HEK293 (cell line): ENCODE measurements around the gene TBX10.

Experiments used
- BCL11A ChIP-seq: fragments of 450-650 bp; formaldehyde crosslinking; IDR thresholded peaks from 2 replicates; pipeline ENCODE4 v1.5.1; 2016; ENCODE audit warnings: low read depth, missing biosample characterization, missing genetic modification characterization
- EGR2 ChIP-seq: fragments of 450-650 bp; formaldehyde crosslinking; IDR thresholded peaks from 2 replicates; pipeline ENCODE4 v1.5.1; 2016; ENCODE audit warnings: low read depth, missing biosample characterization, missing genetic modification characterization
- OVOL3 ChIP-seq: fragments of 450-650 bp; formaldehyde crosslinking; IDR thresholded peaks from 2 replicates; pipeline ENCODE4 v1.5.1; 2016; ENCODE audit warnings: missing biosample characterization, missing genetic modification characterization
- PRDM1 ChIP-seq: fragments of 450-650 bp; formaldehyde crosslinking; IDR thresholded peaks from 2 replicates; pipeline ENCODE4; 2016; ENCODE audit warnings: missing biosample characterization, missing genetic modification characterization
- REPIN1 ChIP-seq: fragments of 450-650 bp; formaldehyde crosslinking; IDR thresholded peaks from 2 replicates; pipeline ENCODE4 v1.5.1; 2017; ENCODE audit warnings: missing biosample characterization, missing genetic modification characterization, low read depth
- SP7 ChIP-seq: fragments of 450-650 bp; formaldehyde crosslinking; IDR thresholded peaks from 2 replicates; pipeline ENCODE4 v1.5.1; 2016; ENCODE audit warnings: missing biosample characterization, missing genetic modification characterization
- TCF7L2 ChIP-seq: IDR thresholded peaks from 2 replicates; pipeline ENCODE4 v1.6.1; 2011; ENCODE audit warnings: low read depth, mild to moderate bottlenecking, inconsistent platforms, low read length, moderate library complexity, borderline replicate concordance
- YY1 ChIP-seq: fragments of 450-650 bp; formaldehyde crosslinking; IDR thresholded peaks from 2 replicates; pipeline ENCODE4 v1.5.1; 2018; ENCODE audit warnings: missing biosample characterization, missing genetic modification characterization
- ZNF10 ChIP-seq: fragments of 450-650 bp; formaldehyde crosslinking; IDR thresholded peaks from 2 replicates; pipeline ENCODE4 v1.5.1; 2017; ENCODE audit warnings: missing biosample characterization, missing genetic modification characterization
- ZNF112 ChIP-seq: fragments of 450-650 bp; formaldehyde crosslinking; IDR thresholded peaks from 2 replicates; pipeline ENCODE4 v1.5.0; 2017; ENCODE audit warnings: missing biosample characterization, missing genetic modification characterization
- ZNF114 ChIP-seq: fragments of 450-650 bp; formaldehyde crosslinking; IDR thresholded peaks from 2 replicates; pipeline ENCODE4 v1.5.0; 2017; ENCODE audit warnings: missing biosample characterization, missing genetic modification characterization
- ZNF132 ChIP-seq: fragments of 450-650 bp; formaldehyde crosslinking; IDR thresholded peaks from 2 replicates; pipeline ENCODE4 v1.5.1; 2017; ENCODE audit warnings: missing biosample characterization, missing genetic modification characterization, borderline replicate concordance
- ZNF138 ChIP-seq: fragments of 450-650 bp; formaldehyde crosslinking; IDR thresholded peaks from 2 replicates; pipeline ENCODE4 v1.5.1; 2016; ENCODE audit warnings: missing biosample characterization, missing genetic modification characterization, borderline replicate concordance
- ZNF184 ChIP-seq: fragments of 450-650 bp; IDR thresholded peaks from 2 replicates; pipeline ENCODE4 v1.5.1; 2018; ENCODE audit warnings: missing biosample characterization, mild to moderate bottlenecking, missing genetic modification characterization
- ZNF302 ChIP-seq: fragments of 450-650 bp; formaldehyde crosslinking; IDR thresholded peaks from 2 replicates; pipeline ENCODE4 v1.5.1; 2016; ENCODE audit warnings: missing biosample characterization, missing genetic modification characterization, low read depth
- ZNF423 ChIP-seq: fragments of 450-650 bp; formaldehyde crosslinking; IDR thresholded peaks from 2 replicates; pipeline ENCODE4 v1.5.1; 2016; ENCODE audit warnings: missing biosample characterization, missing genetic modification characterization
- ZNF426 ChIP-seq: fragments of 450-650 bp; formaldehyde crosslinking; IDR thresholded peaks from 2 replicates; pipeline ENCODE4 v1.5.1; 2017; ENCODE audit warnings: missing biosample characterization, missing genetic modification characterization, mild to moderate bottlenecking, inconsistent platforms, moderate library complexity
- ZNF433 ChIP-seq: fragments of 450-650 bp; formaldehyde crosslinking; IDR thresholded peaks from 2 replicates; pipeline ENCODE4 v1.5.1; 2016; ENCODE audit warnings: missing biosample characterization, missing genetic modification characterization, low read depth
- ZNF473 ChIP-seq: fragments of 450-650 bp; formaldehyde crosslinking; IDR thresholded peaks from 2 replicates; pipeline ENCODE4 v1.5.1; 2017; ENCODE audit warnings: missing biosample characterization, missing genetic modification characterization
- ZNF544 ChIP-seq: fragments of 450-650 bp; formaldehyde crosslinking; IDR thresholded peaks from 2 replicates; pipeline ENCODE4 v1.5.0; 2017; ENCODE audit warnings: missing biosample characterization, missing genetic modification characterization
- ZNF600 ChIP-seq: fragments of 450-650 bp; formaldehyde crosslinking; IDR thresholded peaks from 2 replicates; pipeline ENCODE4 v1.5.1; 2016; ENCODE audit warnings: missing biosample characterization, missing genetic modification characterization
- ZNF785 ChIP-seq: fragments of 450-650 bp; formaldehyde crosslinking; IDR thresholded peaks from 2 replicates; pipeline ENCODE4 v1.5.1; 2016; ENCODE audit warnings: missing biosample characterization, missing genetic modification characterization
- ZNF791 ChIP-seq: fragments of 450-650 bp; formaldehyde crosslinking; IDR thresholded peaks from 2 replicates; pipeline ENCODE4 v1.5.1; 2016; ENCODE audit warnings: missing biosample characterization, missing genetic modification characterization
- ZNF837 ChIP-seq: fragments of 450-650 bp; formaldehyde crosslinking; IDR thresholded peaks from 2 replicates; pipeline ENCODE4 v1.5.1; 2016; ENCODE audit warnings: missing biosample characterization, missing genetic modification characterization
- ZSCAN23 ChIP-seq: fragments of 450-650 bp; formaldehyde crosslinking; IDR thresholded peaks from 2 replicates; pipeline ENCODE4 v1.5.1; 2016; ENCODE audit warnings: missing biosample characterization, missing genetic modification characterization
- TF ChIP-seq, protein P1 (sequence below): fragments of 450-650 bp; formaldehyde crosslinking; IDR thresholded peaks from 2 replicates; pipeline ENCODE4 v1.5.1; 2016; ENCODE audit warnings: missing biosample characterization, missing genetic modification characterization
- TF ChIP-seq, protein P2 (sequence below): fragments of 450-650 bp; formaldehyde crosslinking; IDR thresholded peaks from 2 replicates; pipeline ENCODE4 v1.5.1; 2016; ENCODE audit warnings: missing biosample characterization, missing genetic modification characterization
- TF ChIP-seq, protein P3 (sequence below): fragments of 450-650 bp; IDR thresholded peaks from 2 replicates; pipeline ENCODE4 v1.5.1; 2018; ENCODE audit warnings: missing biosample characterization, missing genetic modification characterization
- TF ChIP-seq, protein P4 (sequence below): fragments of 450-650 bp; formaldehyde crosslinking; IDR thresholded peaks from 2 replicates; pipeline ENCODE4 v1.5.1; 2016; ENCODE audit warnings: missing biosample characterization, missing genetic modification characterization
- TF ChIP-seq, protein P5 (sequence below): fragments of 450-650 bp; formaldehyde crosslinking; IDR thresholded peaks from 2 replicates; pipeline ENCODE4 v1.5.1; 2017; ENCODE audit warnings: missing biosample characterization, missing genetic modification characterization
- TF ChIP-seq, protein P6 (sequence below): fragments of 450-650 bp; formaldehyde crosslinking; IDR thresholded peaks from 2 replicates; pipeline ENCODE4 v1.5.1; 2017; ENCODE audit warnings: missing biosample characterization, missing genetic modification characterization
- TF ChIP-seq, protein P7 (sequence below): fragments of 450-650 bp; formaldehyde crosslinking; IDR thresholded peaks from 2 replicates; pipeline ENCODE4 v1.5.1; 2016; ENCODE audit warnings: missing biosample characterization, missing genetic modification characterization

TBX10 gene

DNA sequence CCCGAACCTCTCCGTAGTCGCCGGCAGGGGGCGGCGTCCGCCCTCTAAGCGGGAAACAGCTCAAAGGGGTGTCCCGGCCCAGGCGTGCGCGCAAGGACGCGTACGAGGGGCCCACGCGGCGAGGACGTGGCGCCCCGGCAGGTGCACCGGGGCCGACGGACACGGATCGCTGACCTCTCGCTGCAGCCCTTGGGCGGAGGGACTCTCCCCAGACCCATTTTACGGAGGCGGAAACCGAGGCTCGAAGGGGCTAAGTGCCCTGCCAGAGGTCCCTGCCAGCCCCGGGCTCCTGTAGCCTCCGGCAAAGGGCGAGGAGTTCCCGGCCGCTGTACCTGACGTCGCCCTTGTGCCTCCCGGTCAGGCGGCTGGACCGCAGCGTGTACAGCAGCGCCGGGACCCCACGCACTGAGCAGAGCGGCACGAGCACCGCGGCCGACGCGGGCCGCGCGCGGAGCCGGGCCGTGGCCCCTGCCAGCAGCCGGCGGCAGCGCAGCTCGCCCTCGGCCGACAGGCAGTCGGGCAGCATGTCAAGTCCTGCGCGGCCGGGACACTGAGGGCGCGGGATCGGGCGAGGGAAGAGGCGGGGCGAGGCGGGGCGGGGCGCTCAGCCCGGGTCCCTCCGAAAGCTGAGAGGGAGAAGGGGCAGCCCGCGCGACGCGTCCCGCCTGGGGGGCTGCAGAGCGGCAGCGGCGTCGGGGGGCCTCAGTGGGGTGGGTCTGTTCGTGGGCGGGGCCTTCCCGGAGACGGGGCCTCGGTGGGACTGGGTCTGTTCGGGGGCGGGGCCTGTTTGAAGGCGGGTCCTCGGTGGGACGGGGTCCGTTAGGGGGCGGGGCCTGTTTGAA, 10.0 kb downstream of the TBX10 start, which contains the start of gene NUDT8 (continued):
- TF ChIP-seq, protein P1, sequence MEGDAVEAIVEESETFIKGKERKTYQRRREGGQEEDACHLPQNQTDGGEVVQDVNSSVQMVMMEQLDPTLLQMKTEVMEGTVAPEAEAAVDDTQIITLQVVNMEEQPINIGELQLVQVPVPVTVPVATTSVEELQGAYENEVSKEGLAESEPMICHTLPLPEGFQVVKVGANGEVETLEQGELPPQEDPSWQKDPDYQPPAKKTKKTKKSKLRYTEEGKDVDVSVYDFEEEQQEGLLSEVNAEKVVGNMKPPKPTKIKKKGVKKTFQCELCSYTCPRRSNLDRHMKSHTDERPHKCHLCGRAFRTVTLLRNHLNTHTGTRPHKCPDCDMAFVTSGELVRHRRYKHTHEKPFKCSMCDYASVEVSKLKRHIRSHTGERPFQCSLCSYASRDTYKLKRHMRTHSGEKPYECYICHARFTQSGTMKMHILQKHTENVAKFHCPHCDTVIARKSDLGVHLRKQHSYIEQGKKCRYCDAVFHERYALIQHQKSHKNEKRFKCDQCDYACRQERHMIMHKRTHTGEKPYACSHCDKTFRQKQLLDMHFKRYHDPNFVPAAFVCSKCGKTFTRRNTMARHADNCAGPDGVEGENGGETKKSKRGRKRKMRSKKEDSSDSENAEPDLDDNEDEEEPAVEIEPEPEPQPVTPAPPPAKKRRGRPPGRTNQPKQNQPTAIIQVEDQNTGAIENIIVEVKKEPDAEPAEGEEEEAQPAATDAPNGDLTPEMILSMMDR (tag by site-specific recombination) = peak; percentile 84
- TF ChIP-seq ZNF791 (tag by site-specific recombination) (no peak), ZNF132 (tag by site-specific recombination) (no peak), ZNF114 (tag by site-specific recombination) (no peak), ZNF837 (tag by site-specific recombination) (no peak), PRDM1 (no peak), ZNF785 (tag by site-specific recombination) (no peak), YY1 (0 out of 2 replicates have a peak, but pooled peaks have one; percentile 28), ZNF423 (no peak), ZNF138 (tag by site-specific recombination) (no peak), ZNF433 (tag by site-specific recombination) (no peak), SP7 (tag by site-specific recombination) (peak; percentile 73), ZNF473 (tag by site-specific recombination) (no peak), ZNF184 (tag by site-specific recombination) (no peak), OVOL3 (tag by site-specific recombination) (no peak), ZSCAN23 (tag by site-specific recombination) (no peak), ZNF544 (tag by site-specific recombination) (no peak), ZNF112 (tag by site-specific recombination) (no peak), ZNF600 (tag by site-specific recombination) (no peak), ZNF302 (tag by site-specific recombination) (no peak), REPIN1 (tag by site-specific recombination) (no peak), TCF7L2 (no peak), EGR2 (tag by site-specific recombination) (no peak), ZNF426 (tag by site-specific recombination) (no peak), BCL11A (tag by site-specific recombination) (peak; percentile 63; the same call in 1 of the 2 replicates), ZNF10 (no peak)
- TF ChIP-seq, protein P2, sequence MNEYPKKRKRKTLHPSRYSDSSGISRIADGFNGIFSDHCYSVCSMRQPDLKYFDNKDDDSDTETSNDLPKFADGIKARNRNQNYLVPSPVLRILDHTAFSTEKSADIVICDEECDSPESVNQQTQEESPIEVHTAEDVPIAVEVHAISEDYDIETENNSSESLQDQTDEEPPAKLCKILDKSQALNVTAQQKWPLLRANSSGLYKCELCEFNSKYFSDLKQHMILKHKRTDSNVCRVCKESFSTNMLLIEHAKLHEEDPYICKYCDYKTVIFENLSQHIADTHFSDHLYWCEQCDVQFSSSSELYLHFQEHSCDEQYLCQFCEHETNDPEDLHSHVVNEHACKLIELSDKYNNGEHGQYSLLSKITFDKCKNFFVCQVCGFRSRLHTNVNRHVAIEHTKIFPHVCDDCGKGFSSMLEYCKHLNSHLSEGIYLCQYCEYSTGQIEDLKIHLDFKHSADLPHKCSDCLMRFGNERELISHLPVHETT (tag by site-specific recombination) = peak; percentile 47; the same call in 1 of the 2 replicates
- TF ChIP-seq, protein P3, sequence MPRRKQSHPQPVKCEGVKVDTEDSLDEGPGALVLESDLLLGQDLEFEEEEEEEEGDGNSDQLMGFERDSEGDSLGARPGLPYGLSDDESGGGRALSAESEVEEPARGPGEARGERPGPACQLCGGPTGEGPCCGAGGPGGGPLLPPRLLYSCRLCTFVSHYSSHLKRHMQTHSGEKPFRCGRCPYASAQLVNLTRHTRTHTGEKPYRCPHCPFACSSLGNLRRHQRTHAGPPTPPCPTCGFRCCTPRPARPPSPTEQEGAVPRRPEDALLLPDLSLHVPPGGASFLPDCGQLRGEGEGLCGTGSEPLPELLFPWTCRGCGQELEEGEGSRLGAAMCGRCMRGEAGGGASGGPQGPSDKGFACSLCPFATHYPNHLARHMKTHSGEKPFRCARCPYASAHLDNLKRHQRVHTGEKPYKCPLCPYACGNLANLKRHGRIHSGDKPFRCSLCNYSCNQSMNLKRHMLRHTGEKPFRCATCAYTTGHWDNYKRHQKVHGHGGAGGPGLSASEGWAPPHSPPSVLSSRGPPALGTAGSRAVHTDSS (tag by site-specific recombination) = no peak
- TF ChIP-seq, protein P4, sequence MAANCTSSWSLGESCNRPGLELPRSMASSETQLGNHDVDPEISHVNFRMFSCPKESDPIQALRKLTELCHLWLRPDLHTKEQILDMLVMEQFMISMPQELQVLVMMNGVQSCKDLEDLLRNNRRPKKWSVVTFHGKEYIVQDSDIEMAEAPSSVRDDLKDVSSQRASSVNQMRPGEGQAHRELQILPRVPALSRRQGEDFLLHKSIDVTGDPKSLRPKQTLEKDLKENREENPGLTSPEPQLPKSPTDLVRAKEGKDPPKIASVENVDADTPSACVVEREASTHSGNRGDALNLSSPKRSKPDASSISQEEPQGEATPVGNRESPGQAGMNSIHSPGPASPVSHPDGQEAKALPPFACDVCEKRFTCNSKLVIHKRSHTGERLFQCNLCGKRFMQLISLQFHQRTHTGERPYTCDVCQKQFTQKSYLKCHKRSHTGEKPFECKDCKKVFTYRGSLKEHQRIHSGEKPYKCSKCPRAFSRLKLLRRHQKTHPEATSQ (tag by site-specific recombination) = 0 out of 2 replicates have a peak, but pooled peaks have one; percentile 27
- TF ChIP-seq, protein P5, sequence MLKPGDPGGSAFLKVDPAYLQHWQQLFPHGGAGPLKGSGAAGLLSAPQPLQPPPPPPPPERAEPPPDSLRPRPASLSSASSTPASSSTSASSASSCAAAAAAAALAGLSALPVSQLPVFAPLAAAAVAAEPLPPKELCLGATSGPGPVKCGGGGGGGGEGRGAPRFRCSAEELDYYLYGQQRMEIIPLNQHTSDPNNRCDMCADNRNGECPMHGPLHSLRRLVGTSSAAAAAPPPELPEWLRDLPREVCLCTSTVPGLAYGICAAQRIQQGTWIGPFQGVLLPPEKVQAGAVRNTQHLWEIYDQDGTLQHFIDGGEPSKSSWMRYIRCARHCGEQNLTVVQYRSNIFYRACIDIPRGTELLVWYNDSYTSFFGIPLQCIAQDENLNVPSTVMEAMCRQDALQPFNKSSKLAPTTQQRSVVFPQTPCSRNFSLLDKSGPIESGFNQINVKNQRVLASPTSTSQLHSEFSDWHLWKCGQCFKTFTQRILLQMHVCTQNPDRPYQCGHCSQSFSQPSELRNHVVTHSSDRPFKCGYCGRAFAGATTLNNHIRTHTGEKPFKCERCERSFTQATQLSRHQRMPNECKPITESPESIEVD (tag by site-specific recombination) = no peak
- TF ChIP-seq, protein P6, sequence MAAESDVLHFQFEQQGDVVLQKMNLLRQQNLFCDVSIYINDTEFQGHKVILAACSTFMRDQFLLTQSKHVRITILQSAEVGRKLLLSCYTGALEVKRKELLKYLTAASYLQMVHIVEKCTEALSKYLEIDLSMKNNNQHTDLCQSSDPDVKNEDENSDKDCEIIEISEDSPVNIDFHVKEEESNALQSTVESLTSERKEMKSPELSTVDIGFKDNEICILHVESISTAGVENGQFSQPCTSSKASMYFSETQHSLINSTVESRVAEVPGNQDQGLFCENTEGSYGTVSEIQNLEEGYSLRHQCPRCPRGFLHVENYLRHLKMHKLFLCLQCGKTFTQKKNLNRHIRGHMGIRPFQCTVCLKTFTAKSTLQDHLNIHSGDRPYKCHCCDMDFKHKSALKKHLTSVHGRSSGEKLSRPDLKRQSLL (tag by site-specific recombination) = no peak
- TF ChIP-seq, protein P7, sequence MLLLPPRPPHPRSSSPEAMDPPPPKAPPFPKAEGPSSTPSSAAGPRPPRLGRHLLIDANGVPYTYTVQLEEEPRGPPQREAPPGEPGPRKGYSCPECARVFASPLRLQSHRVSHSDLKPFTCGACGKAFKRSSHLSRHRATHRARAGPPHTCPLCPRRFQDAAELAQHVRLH = 0 out of 2 replicates have a peak, but pooled peaks have one; percentile 15
